Measurements from ENCODE around the gene APMAP.

GRCh38 chr20:25003002-25003401, 10.5 kb upstream of the APMAP start:
- TF ChIP-seq CTCF (IDR thresholded peaks at IDR 0.05; ENCODE audit: low read depth, low read length) = no peak
- TF ChIP-seq EZH2phosphoT487 (IDR thresholded peaks at IDR 0.05; ENCODE audit: low read depth) = no peak

Measured in OCI-LY3 (cell line).